ENCODE data around the gene ADGRL1. TPM values are rescaled to one million over a fixed set of nuclear protein-coding genes. Genes with fewer than 3 reads are reported as not detected.
"Not testable (repeated sequence)": the region's sequence is repeated elsewhere in the genome, so short reads cannot be mapped to it uniquely, and the experiment has no call there.

Gene ADGRL1
- total and polyA plus RNA-seq, 4 donors: 0.14 to 1.6 (median 0.53) TPM

GRCh38 chr19:14250870-14251269 lies 44.9 kb upstream of the ADGRL1 start (continued):
- no peak for TF ChIP-seq REST (IDR thresholded peaks at IDR 0.05)
- TF ChIP-seq GABPA (IDR thresholded peaks at IDR 0.05 in 1 of 2, conservative IDR thresholded peaks at IDR 0.05 in 1 of 2): no peak
- no peak for TF ChIP-seq NR2F2 (IDR thresholded peaks at IDR 0.05)
- TF ChIP-seq FOXA1 (IDR thresholded peaks at IDR 0.05): no peak
- no peak for TF ChIP-seq RAD21 (IDR thresholded peaks at IDR 0.05)

GRCh38 chr19:14250315-14250714 lies 44.3 kb upstream of the ADGRL1 start:
- H3K27ac ChIP-seq (ENCODE audit: low read depth in 1 of 2, low read length in 2 of 2); H3K27me3 ChIP-seq (ENCODE audit: control insufficient read depth in 4 of 4, insufficient read depth in 4 of 4, low read length in 3 of 4); DNase-seq (ENCODE audit: low spot score); H3K36me3 ChIP-seq (ENCODE audit: control insufficient read depth in 4 of 4, insufficient read depth in 3 of 4, low read depth in 1 of 4, low read length in 3 of 4); H3K4me1 ChIP-seq (ENCODE audit: control insufficient read depth in 4 of 4, insufficient read depth in 4 of 4, low read length in 3 of 4); H3K9me3 ChIP-seq (ENCODE audit: control insufficient read depth in 4 of 4, low read length in 3 of 4); H3K4me3 ChIP-seq (ENCODE audit: low read depth in 1 of 3, low read length in 3 of 3); H3K9ac ChIP-seq (ENCODE audit: low read depth in 1 of 2, low read length in 2 of 2): not testable (repeated sequence)
- 81% methylated on average over 10 of the region's 10 CpGs for WGBS

- H3K4me3 ChIP-seq (ENCODE audit: low read depth in 1 of 3, low read length in 3 of 3); H3K27me3 ChIP-seq (ENCODE audit: control insufficient read depth in 4 of 4, insufficient read depth in 4 of 4, low read length in 3 of 4); DNase-seq (ENCODE audit: low spot score); H3K9me3 ChIP-seq (ENCODE audit: control insufficient read depth in 4 of 4, low read length in 3 of 4); H3K9ac ChIP-seq (ENCODE audit: low read depth in 1 of 2, low read length in 2 of 2); H3K4me1 ChIP-seq (ENCODE audit: control insufficient read depth in 4 of 4, insufficient read depth in 4 of 4, low read length in 3 of 4); H3K27ac ChIP-seq (ENCODE audit: low read depth in 1 of 2, low read length in 2 of 2); H3K36me3 ChIP-seq (ENCODE audit: control insufficient read depth in 4 of 4, insufficient read depth in 3 of 4, low read depth in 1 of 4, low read length in 3 of 4): not testable (repeated sequence)
- WGBS: 68% methylated on average over 2 of the region's 2 CpGs
Observed at GRCh38 chr19:14249891-14250290, 43.9 kb upstream of the ADGRL1 start.

- DNase-seq (ENCODE audit: low spot score); H3K4me1 ChIP-seq (ENCODE audit: control insufficient read depth in 4 of 4, insufficient read depth in 4 of 4, low read length in 3 of 4); H3K9ac ChIP-seq (ENCODE audit: low read depth in 1 of 2, low read length in 2 of 2); H3K9me3 ChIP-seq (ENCODE audit: control insufficient read depth in 4 of 4, low read length in 3 of 4); H3K36me3 ChIP-seq (ENCODE audit: control insufficient read depth in 4 of 4, insufficient read depth in 3 of 4, low read depth in 1 of 4, low read length in 3 of 4); H3K27ac ChIP-seq (ENCODE audit: low read depth in 1 of 2, low read length in 2 of 2); H3K27me3 ChIP-seq (ENCODE audit: control insufficient read depth in 4 of 4, insufficient read depth in 4 of 4, low read length in 3 of 4): not testable (repeated sequence)
- peak overlapping the region in 1 of 3 donors; percentile 12 for H3K4me3 ChIP-seq (ENCODE audit: low read depth in 1 of 3, low read length in 3 of 3)
- WGBS: 4% methylated on average over 39 of the region's 39 CpGs
Observed at GRCh38 chr19:14249012-14249754, 43.2 kb upstream of the ADGRL1 start.

- H3K9me3 ChIP-seq (ENCODE audit: control insufficient read depth in 4 of 4, low read length in 3 of 4): no peaks in the 10 kb centered on the region
- peaks cover 0 to 3% (median 0%) of the 10 kb centered on the region in 4 donors for H3K4me1 ChIP-seq (ENCODE audit: control insufficient read depth in 4 of 4, insufficient read depth in 4 of 4, low read length in 3 of 4)
- WGBS: 6% methylated on average over 20 of the region's 20 CpGs
- TF ChIP-seq TAF1 (conservative IDR thresholded peaks at IDR 0.05) (no peak), YY1 (IDR thresholded peaks at IDR 0.05) (peak; percentile 57), SP1 (IDR thresholded peaks at IDR 0.05) (no peak), EGR1 (IDR thresholded peaks at IDR 0.05; ENCODE audit: low read depth in 2 of 2) (no peak), NR2F2 (IDR thresholded peaks at IDR 0.05) (no peak), HNF4A (conservative IDR thresholded peaks at IDR 0.05) (no peak), JUND (IDR thresholded peaks at IDR 0.05) (no peak), FOXA1 (IDR thresholded peaks at IDR 0.05) (no peak), HNF4G (IDR thresholded peaks at IDR 0.05) (no peak)
- no peak overlapping the region for H3K27ac ChIP-seq (ENCODE audit: low read depth in 1 of 2, low read length in 2 of 2)
- H3K27me3 ChIP-seq (ENCODE audit: control insufficient read depth in 4 of 4, insufficient read depth in 4 of 4, low read length in 3 of 4): no peaks in the 10 kb centered on the region
- peak overlapping the region in 1 of 3 donors; percentile 12 for H3K4me3 ChIP-seq (ENCODE audit: low read depth in 1 of 3, low read length in 3 of 3)
- no peak for DNase-seq (ENCODE audit: low spot score)
- no peaks in the 10 kb centered on the region for H3K36me3 ChIP-seq (ENCODE audit: control insufficient read depth in 4 of 4, insufficient read depth in 3 of 4, low read depth in 1 of 4, low read length in 3 of 4)
- H3K9ac ChIP-seq (ENCODE audit: low read depth in 1 of 2, low read length in 2 of 2): no peak overlapping the region
Observed at GRCh38 chr19:14248578-14249011, 42.6 kb upstream of the ADGRL1 start.

GRCh38 chr19:14247548-14248471 lies 41.8 kb upstream of the ADGRL1 start:
- not testable (repeated sequence) for H3K9ac ChIP-seq (ENCODE audit: low read depth in 1 of 2, low read length in 2 of 2); H3K9me3 ChIP-seq (ENCODE audit: control insufficient read depth in 4 of 4, low read length in 3 of 4); H3K4me3 ChIP-seq (ENCODE audit: low read depth in 1 of 3, low read length in 3 of 3); H3K27ac ChIP-seq (ENCODE audit: low read depth in 1 of 2, low read length in 2 of 2); H3K36me3 ChIP-seq (ENCODE audit: control insufficient read depth in 4 of 4, insufficient read depth in 3 of 4, low read depth in 1 of 4, low read length in 3 of 4); DNase-seq (ENCODE audit: low spot score); H3K27me3 ChIP-seq (ENCODE audit: control insufficient read depth in 4 of 4, insufficient read depth in 4 of 4, low read length in 3 of 4); H3K4me1 ChIP-seq (ENCODE audit: control insufficient read depth in 4 of 4, insufficient read depth in 4 of 4, low read length in 3 of 4)
- WGBS: 10% methylated on average over 38 of the region's 38 CpGs
